CD14-positive monocyte (primary cell): ENCODE data around the gene MON2. TPM values are rescaled to one million over a fixed set of nuclear protein-coding genes. Genes with fewer than 3 reads are reported as not detected.
A peak's percentile ranks its signal among the peaks of the same experiment; 100 is the strongest.

Source experiments
- DNase-seq, 3 donors: peaks; one replicate each; pipeline ENCODE4 v3.0.0-alpha.2; 2011 to 2022
- H2AFZ ChIP-seq: 2 replicates; pipeline ENCODE4 v1.6.0; 2012; ENCODE audit warnings: mild to moderate bottlenecking, low read depth, low read length, inconsistent platforms; ENCODE audit not compliant: insufficient read depth, poor library complexity, severe bottlenecking
- H3K27ac ChIP-seq, 2 donors: 1 replicate in 1 of 2; 2 replicates in 1 of 2; pipeline ENCODE4 v1.5.1; 2012 to 2013; ENCODE audit warnings: low read length in 2 of 2, control low read depth in 1 of 2, inconsistent platforms in 1 of 2, low read depth in 1 of 2, mild to moderate bottlenecking in 1 of 2
- H3K27me3 ChIP-seq, 2 donors: one replicate each; pipeline versions ENCODE4 v1.6.0 to v1.6.1; 2011 to 2013; ENCODE audit warnings: low read length in 2 of 2; ENCODE audit not compliant: control insufficient read depth in 2 of 2, insufficient read depth in 2 of 2
- H3K36me3 ChIP-seq, 2 donors: replicated peaks in 1 of 2; 1 replicate in 1 of 2; 2 replicates in 1 of 2; pipeline versions ENCODE4 v1.5.1 to v1.6.1; 2012 to 2013; ENCODE audit warnings: low read length in 2 of 2, control low read depth in 1 of 2, inconsistent platforms in 1 of 2, mild to moderate bottlenecking in 1 of 2; ENCODE audit not compliant: insufficient read depth in 2 of 2, control insufficient read depth in 1 of 2
- H3K4me1 ChIP-seq, 2 donors: 1 replicate in 1 of 2; 2 replicates in 1 of 2; pipeline versions ENCODE4 v1.5.1 to v1.6.1; 2012 to 2013; ENCODE audit warnings: low read length in 2 of 2, control low read depth in 1 of 2, inconsistent platforms in 1 of 2, mild to moderate bottlenecking in 1 of 2, moderate library complexity in 1 of 2; ENCODE audit not compliant: insufficient read depth in 2 of 2, control insufficient read depth in 1 of 2
- H3K4me2 ChIP-seq: replicated peaks from 2 replicates; pipeline ENCODE3; 2012; ENCODE audit warnings: low read length, moderate library complexity, mild to moderate bottlenecking; ENCODE audit not compliant: poor library complexity, severe bottlenecking; ENCODE audit errors: extremely low read depth
- H3K4me3 ChIP-seq, 3 experiments: fragments of 200-600 bp in 1 of 3; sonication (generic) in 1 of 3; replicated peaks in 1 of 3; 1 replicate in 2 of 3; 2 replicates in 1 of 3; pipeline ENCODE4 v1.5.1; 2011 to 2013; ENCODE audit warnings: low read length in 3 of 3, mild to moderate bottlenecking in 3 of 3, control low read depth in 2 of 3, low read depth in 2 of 3, inconsistent platforms in 1 of 3, moderate library complexity in 1 of 3
- H3K79me2 ChIP-seq: 2 replicates; pipeline ENCODE4 v1.6.0; 2012; ENCODE audit warnings: mild to moderate bottlenecking, control low read depth, inconsistent platforms, low read length, moderate library complexity; ENCODE audit not compliant: insufficient read depth
- H3K9ac ChIP-seq: 2 replicates; pipeline ENCODE4 v1.6.0; 2017; ENCODE audit warnings: low read length, mild to moderate bottlenecking; ENCODE audit not compliant: insufficient read depth, poor library complexity, severe bottlenecking
- H3K9me3 ChIP-seq, 2 donors: replicated peaks in 1 of 2; 1 replicate in 1 of 2; 2 replicates in 1 of 2; pipeline versions ENCODE4 v1.5.1 to v1.6.1; 2012 to 2013; ENCODE audit warnings: low read length in 2 of 2, control low read depth in 1 of 2; ENCODE audit not compliant: control insufficient read depth in 1 of 2, insufficient read depth in 1 of 2
- H4K20me1 ChIP-seq: 2 replicates; pipeline ENCODE4 v1.6.0; 2012; ENCODE audit warnings: mild to moderate bottlenecking, low read length, control low read depth, moderate library complexity; ENCODE audit not compliant: insufficient read depth
- H3K27ac Mint-ChIP-seq, 7 donors: one replicate each; pipeline ENCODE4 v1.8.0; 2020; ENCODE audit warnings: mild to moderate bottlenecking in 7 of 7, mixed read lengths in 7 of 7, moderate library complexity in 6 of 7, inconsistent platforms in 2 of 7
- H3K27me3 Mint-ChIP-seq, 3 donors: one replicate each; pipeline ENCODE4 v1.8.0; 2021 to 2022; ENCODE audit warnings: low read depth in 3 of 3, mild to moderate bottlenecking in 3 of 3, mixed read lengths in 3 of 3, moderate library complexity in 3 of 3, inconsistent platforms in 1 of 3
- H3K36me3 Mint-ChIP-seq, 2 donors: one replicate each; pipeline ENCODE4 v1.8.0; 2020; ENCODE audit warnings: mixed read lengths in 2 of 2, inconsistent platforms in 1 of 2, mild to moderate bottlenecking in 1 of 2
- H3K4me1 Mint-ChIP-seq: one replicate; pipeline ENCODE4 v1.8.0; 2020; ENCODE audit warnings: mild to moderate bottlenecking, mixed read lengths
- H3K4me3 Mint-ChIP-seq, 2 donors: one replicate each; pipeline ENCODE4 v1.8.0; 2020; ENCODE audit warnings: mild to moderate bottlenecking in 2 of 2, mixed read lengths in 2 of 2, moderate library complexity in 1 of 2
- H3K9me3 Mint-ChIP-seq, 7 donors: one replicate each; pipeline ENCODE4 v1.8.0; 2020 to 2022; ENCODE audit warnings: mixed read lengths in 7 of 7, mild to moderate bottlenecking in 6 of 7, moderate library complexity in 6 of 7, inconsistent platforms in 2 of 7
- WGBS: methylation state at CpG from one replicate; pipeline ENCODE4 v1.1.5; 2013; ENCODE audit warnings: missing lambda C conversion rate; ENCODE audit not compliant: insufficient coverage; 5-methylcytosine and 5-hydroxymethylcytosine counted together
- intact Hi-C, 2 donors: fragments of 100-400 bp; cut with micrococcal nuclease; formaldehyde crosslinking; loops; one replicate each; pipeline versions ENCODE4 v1.15.0 to v1.15.1; 2023
- polyA plus RNA-seq, 3 donors: library from polyadenylated mRNA; depleted of rRNA in 1 of 3; unstranded in 2 of 3; stranded (reverse) in 1 of 3; fragments of 300-500 nt in 2 of 3; fragments of >200 nt in 1 of 3; fragmentation: Illumina TruSeq in 2 of 3; gene quantifications; 1 replicate in 2 of 3; 2 replicates in 1 of 3; pipeline ENCODE4 v1.2.3, GENCODE V29; 2012 to 2021
- TF ChIP-seq, protein P1 (sequence below): fragments of 200-600 bp; IDR thresholded peaks from one replicate; pipeline ENCODE4 v1.8.0; 2022; ENCODE audit warnings: antibody characterized with exemption, mild to moderate bottlenecking

MON2 gene
- polyA plus RNA-seq, 3 donors, result 6.8 to 17.0 (median 9.6) TPM

DNA sequence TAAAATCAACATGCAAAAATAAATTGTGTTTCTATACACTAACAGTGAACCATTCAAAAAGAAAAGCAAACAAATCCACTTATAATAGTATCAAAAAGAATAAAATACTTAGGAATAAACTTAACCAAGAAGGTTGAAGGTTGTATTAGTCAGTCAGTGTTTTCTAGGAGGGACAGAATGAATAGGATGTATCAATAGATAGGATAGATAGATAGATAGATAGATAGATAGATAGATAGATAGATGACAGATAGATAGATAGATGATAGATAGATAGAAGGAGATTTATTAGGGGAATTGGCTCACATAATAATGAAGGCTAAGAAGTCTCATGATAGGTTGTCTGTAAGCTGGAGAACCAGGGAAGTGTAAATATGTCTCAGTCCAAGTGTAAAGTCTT lies 37.2 kb upstream of the MON2 start:
- Histone ChIP-seq H3K79me2 (no peaks in the 10 kb centered on the region), H3K4me2 (no peak overlapping the region), H4K20me1 (no peaks in the 10 kb centered on the region), H3K27me3 (no peaks in the 10 kb centered on the region), H3K27ac (no peak overlapping the region), H3K36me3 (no peaks in the 10 kb centered on the region), H2AFZ (no peak overlapping the region), H3K4me3 (no peak overlapping the region), H3K9ac (no peak overlapping the region), H3K4me1 (peaks cover under 1 to 1% of the 10 kb centered on the region in 2 donors), H3K9me3 (peaks cover 10 to 12% of the 10 kb centered on the region in 2 donors)
- no peak overlapping the region for H3K4me3 Mint-ChIP-seq
- intact Hi-C loops, result no loop called here
- peaks cover 5 to 13% (median 7%) of the 10 kb centered on the region in 3 donors for H3K27me3 Mint-ChIP-seq
- peaks cover 3% of the 10 kb centered on the region for H3K4me1 Mint-ChIP-seq
- DNase-seq, result no peak
- H3K27ac Mint-ChIP-seq, result no peak overlapping the region
- TF ChIP-seq, protein P1, sequence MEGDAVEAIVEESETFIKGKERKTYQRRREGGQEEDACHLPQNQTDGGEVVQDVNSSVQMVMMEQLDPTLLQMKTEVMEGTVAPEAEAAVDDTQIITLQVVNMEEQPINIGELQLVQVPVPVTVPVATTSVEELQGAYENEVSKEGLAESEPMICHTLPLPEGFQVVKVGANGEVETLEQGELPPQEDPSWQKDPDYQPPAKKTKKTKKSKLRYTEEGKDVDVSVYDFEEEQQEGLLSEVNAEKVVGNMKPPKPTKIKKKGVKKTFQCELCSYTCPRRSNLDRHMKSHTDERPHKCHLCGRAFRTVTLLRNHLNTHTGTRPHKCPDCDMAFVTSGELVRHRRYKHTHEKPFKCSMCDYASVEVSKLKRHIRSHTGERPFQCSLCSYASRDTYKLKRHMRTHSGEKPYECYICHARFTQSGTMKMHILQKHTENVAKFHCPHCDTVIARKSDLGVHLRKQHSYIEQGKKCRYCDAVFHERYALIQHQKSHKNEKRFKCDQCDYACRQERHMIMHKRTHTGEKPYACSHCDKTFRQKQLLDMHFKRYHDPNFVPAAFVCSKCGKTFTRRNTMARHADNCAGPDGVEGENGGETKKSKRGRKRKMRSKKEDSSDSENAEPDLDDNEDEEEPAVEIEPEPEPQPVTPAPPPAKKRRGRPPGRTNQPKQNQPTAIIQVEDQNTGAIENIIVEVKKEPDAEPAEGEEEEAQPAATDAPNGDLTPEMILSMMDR, result no peak
- peaks cover 8 to 25% (median 19%) of the 10 kb centered on the region in 7 donors for H3K9me3 Mint-ChIP-seq
- H3K36me3 Mint-ChIP-seq, result no peaks in the 10 kb centered on the region

DNA sequence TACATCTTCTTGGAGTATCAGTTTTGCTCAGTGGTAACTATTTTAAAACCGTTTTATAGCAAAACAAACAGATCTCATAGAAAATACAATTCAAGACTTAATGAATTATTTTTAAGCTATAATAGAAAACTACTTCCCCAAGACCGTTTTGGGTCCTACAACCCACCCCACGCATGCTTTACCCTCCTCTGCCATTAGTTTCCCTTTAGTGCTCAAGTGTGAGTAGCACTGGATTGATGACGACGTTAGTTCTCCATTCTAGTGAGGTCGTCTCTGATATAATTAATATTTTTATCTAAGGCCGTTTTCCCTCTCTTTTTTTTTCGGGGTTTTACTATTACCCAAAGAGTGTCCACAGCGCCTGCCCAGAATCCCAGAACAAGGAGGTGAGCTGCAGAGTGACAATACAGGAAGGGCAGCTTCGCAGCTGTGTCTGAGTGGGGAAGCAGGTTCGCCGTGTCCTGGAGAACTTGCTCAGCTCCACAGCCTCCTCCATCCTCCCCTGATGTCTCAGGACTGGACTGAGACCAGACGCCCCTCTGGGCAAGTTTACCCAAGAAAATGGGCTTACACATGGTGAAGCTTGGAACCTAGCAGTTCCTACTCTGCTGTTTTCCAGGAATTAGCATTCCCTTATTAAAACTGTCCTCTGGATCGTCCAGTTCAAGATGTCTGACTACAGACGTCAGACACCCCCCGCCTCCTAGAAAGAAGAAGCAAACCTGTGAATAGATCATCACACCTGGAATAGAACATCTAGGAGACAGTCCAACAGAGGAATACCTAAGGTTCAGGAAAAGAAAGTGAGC lies 31.9 kb upstream of the MON2 start:
- Mint-ChIP-seq H3K36me3 (no peaks in the 10 kb centered on the region), H3K9me3 (peaks cover 0 to 3% (median 0%) of the 10 kb centered on the region in 7 donors), H3K27me3 (peaks cover 8 to 23% (median 14%) of the 10 kb centered on the region in 3 donors), H3K4me1 (peaks cover 18% of the 10 kb centered on the region), H3K27ac (peak overlapping the region in 1 of 7 donors; percentile 5), H3K4me3 (peak overlapping the region; percentile 87 to 95)
- 2% methylated on average over 3 of the region's 16 CpGs for WGBS
- H3K4me3 ChIP-seq, result peak overlapping the region; percentile 40 to 72 (median 46)
- intact Hi-C loops, result loop anchor here in 1 of 2 donors (10.0 kb wide), 1 partner anchor 370 kb away; no protein-coding TSS in a partner anchor
- no peaks in the 10 kb centered on the region for H3K9me3 ChIP-seq
- peak; percentile 7 to 15 (median 12) for DNase-seq
- peak overlapping the region; percentile 92 for H3K4me2 ChIP-seq
- no peaks in the 10 kb centered on the region for H3K79me2 ChIP-seq
- peak overlapping the region; percentile 79 for H2AFZ ChIP-seq
- peaks cover 17% of the 10 kb centered on the region in 2 donors for H3K4me1 ChIP-seq
- H4K20me1 ChIP-seq, result no peaks in the 10 kb centered on the region
- H3K27ac ChIP-seq, result no peak overlapping the region
- TF ChIP-seq, protein P1, result no peak
- no peaks in the 10 kb centered on the region for H3K27me3 ChIP-seq
- no peaks in the 10 kb centered on the region for H3K36me3 ChIP-seq
- H3K9ac ChIP-seq, result peak overlapping the region; percentile 58
